KBM-7 (cell line): ENCODE results near the gene TBC1D22A.

Source experiments
- DNase-seq: peaks from one replicate; pipeline ENCODE4 v3.0.0-alpha.2; 2015
- in situ Hi-C: fragments of 300-500 bp; cut with MboI; formaldehyde crosslinking; loops from 2 replicates; pipeline ENCODE4 v1.14.3; 2020; ENCODE audit warnings: low sequenced_read_pairs, low pct_unique_long_range_greater_than_20kb, mixed read lengths

The TBC1D22A gene

DNA sequence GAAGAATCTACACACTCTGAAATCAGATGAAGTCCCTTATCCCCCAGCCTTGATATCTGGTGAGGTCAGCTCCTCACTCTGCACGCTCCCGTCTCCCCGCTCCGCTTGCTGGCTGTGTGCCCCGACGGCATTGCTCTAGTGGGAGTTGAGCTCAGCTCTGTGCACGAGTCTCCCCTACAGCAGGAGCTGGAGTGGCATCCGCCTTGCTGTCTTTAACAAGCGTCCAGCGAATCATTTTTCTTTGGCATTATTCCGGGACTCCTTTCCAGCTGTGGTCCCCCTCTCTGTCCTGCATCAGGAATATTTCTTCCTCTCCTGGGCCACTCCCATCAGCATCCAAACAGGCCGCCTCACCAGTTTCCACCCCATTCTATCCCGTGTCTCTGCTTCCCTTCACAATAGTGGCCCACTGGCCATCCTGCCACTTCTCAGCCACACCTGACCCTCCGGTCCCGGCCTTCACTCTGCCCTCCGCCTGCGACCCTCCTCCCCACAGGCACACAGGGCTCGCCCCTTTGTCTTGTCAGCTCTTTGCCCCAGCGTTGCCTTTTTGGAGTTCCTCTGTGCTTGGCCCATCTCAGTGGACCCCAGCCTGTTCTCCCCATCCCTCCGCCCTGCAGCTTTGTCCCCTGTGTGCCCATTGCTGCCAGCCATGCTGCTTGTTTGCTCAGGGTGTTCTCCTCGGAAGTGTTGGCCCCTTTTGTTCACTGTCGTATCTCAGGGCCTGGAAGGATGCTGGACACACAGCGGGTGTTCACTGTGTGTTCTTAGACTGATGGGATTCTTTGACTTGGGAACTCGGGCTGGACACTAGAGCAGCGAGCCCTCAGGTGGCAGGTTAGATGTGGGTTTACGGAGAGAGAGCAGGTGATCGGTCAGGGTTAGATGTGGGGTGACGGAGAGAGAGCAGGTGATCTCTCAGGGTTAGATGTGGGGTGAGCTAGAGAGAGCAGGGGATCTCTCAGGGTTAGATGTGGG, 441.8 kb downstream of the TBC1D22A start:
- in situ Hi-C loops: no loop called here
- DNase-seq: no peak

DNA sequence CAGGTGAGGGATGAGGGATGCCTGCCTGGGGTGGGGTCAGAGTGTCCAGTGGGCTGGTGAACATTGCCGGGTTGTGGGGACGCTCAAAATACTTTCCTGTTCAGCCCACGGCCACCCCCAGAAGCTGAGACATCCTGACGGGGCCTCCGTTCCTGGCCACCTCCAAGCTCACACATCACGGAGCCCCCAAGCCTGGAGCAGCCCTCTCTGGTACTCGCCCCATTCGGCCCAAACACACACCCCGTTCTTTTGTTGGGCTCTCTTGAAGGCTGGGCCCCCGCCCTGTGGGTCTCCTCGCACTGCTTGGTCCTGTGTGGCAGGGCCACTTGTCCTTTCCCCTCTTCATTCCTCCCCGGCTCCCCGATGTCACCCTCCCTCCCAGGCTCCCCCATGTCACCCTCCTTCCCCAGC, 442.6 kb downstream of the TBC1D22A start:
- no peak for DNase-seq
- in situ Hi-C loops: no loop called here

DNA sequence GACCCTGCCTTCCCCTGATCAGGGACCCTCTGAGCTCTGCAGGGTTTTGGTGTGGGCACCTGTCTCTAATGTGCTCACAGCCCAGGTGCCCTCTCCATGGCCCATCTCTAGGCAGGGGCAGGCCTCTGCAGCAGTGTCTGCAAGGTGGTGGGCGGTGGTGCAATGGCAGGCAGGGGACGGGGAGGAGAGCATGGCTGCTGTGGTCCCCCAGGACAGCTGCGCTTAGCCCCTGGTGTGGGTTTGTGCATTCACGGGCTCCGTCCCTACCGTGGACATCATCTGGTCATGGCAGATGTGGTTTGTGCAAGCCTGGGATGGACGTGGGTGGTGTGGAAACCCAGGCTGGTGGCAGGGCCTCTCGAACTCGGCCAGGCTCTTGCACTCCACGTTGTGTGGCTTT, 443.1 kb downstream of the TBC1D22A start:
- in situ Hi-C loops: no loop called here

GRCh38 chr22:47206164-47206563, 443.7 kb downstream of the TBC1D22A start:
- in situ Hi-C loops: no loop called here
- DNase-seq: no peak

More for the DNA sequence above, 443.1 kb downstream of the TBC1D22A start:
- no peak for DNase-seq

DNA sequence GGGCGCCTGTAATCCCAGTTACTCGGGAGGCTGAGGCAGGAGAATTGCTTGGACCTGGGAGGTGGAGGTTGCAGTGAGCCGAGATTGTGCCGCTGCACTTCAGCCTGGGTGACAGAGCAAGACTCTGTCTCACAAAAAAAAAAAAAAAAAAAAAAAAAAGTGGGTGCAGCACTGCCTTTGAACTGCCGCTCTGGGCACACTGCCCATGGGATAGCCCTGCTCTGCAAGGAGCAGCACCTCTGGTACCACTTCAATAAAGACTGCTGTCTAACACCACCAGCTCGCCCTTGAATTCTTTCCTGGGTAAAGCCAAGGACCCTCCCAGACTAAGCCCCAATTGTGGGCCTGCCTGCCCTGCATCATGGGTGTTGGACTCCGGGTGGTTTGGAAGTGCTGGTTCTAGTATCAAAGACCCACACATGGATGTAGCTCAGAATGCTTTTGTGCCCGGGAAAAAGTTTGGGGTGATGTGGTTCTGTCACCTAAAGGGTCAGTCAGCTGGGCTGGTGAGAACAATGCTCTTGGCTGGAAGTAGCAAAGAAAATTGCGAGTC, 444.3 kb downstream of the TBC1D22A start:
- DNase-seq: no peak
- in situ Hi-C loops: no loop called here

GRCh38 chr22:47207387-47207786, 444.9 kb downstream of the TBC1D22A start:
- DNase-seq: no peak
- in situ Hi-C loops: no loop called here

- in situ Hi-C loops: no loop called here
- no peak for DNase-seq
Measured at GRCh38 chr22:47207846-47208554, 445.6 kb downstream of the TBC1D22A start.

DNA sequence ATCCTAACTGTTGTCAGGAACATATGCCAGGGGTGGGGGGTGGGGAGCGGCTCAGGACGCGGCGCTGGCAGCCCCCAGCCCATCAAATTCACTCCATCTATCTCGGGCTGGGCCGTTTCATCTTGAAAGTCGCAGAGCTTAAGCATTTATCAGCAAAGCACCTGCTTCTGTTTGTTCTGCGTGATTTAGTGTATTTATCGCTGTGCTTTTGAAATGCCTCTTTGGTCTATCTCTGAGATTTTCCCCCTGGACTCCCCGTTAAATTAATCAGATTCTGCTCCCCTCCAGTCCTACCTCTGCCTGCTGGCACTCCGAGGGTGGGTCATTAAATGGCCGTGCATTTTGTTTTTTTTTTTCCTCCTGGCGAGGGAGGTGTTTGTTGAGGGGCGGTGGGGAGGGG, 446.2 kb downstream of the TBC1D22A start:
- DNase-seq: no peak
- in situ Hi-C loops: no loop called here

GRCh38 chr22:47209040-47209514, 446.6 kb downstream of the TBC1D22A start:
- no peak for DNase-seq
- in situ Hi-C loops: no loop called here

DNA sequence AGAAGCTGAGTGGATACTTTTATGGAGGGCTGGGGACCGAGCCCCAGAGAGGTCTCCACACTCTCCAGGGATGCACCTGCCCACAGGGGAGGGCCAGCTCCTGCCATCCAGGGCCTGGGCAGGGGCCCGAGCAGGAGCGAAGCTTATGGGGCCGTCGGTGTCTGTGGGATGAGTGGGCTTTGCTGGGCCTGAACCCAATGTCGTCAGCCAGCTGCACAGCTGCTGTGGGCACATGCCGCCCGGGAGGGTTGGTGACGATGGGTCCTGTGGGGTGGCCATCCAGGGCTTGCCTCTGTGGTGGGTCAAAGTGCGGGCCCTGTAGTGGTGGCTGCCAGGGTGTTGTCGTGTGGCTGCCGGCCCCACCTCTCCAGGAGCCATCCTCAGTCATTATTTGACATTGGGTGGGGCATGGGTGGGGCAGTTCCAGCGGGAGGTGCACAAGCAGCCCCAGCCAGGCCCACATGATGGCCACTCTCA, 447.1 kb downstream of the TBC1D22A start:
- DNase-seq: no peak
- in situ Hi-C loops: no loop called here

DNA sequence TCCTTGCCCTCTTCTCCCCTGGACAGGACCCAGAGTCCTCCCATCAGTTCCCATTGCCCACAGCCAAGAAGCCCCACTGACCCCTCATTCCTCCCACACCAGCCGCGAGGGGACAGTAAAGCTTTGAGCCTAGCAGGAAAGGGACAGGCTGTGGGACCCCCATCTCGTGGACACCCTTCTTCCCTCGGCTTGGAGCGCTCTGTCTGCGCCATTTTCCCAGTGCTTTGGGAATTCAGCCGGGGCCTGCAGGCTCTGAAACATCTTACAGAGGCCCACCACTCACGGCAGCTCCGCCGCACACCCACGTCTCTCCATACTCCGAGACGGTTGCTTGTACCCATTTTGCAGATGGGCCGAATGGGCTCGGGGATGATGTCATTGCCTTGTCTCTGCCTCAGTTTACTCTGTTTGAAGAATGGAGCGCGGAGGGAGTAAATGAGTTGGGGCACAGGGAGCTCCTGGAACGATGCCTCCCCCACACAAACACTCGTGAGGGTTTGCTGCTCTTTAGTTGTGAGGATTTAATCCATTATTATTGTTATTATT, 447.7 kb downstream of the TBC1D22A start:
- DNase-seq: no peak
- in situ Hi-C loops: no loop called here

GRCh38 chr22:47210686-47211085, 448.2 kb downstream of the TBC1D22A start:
- in situ Hi-C loops: no loop called here
- no peak for DNase-seq

DNA sequence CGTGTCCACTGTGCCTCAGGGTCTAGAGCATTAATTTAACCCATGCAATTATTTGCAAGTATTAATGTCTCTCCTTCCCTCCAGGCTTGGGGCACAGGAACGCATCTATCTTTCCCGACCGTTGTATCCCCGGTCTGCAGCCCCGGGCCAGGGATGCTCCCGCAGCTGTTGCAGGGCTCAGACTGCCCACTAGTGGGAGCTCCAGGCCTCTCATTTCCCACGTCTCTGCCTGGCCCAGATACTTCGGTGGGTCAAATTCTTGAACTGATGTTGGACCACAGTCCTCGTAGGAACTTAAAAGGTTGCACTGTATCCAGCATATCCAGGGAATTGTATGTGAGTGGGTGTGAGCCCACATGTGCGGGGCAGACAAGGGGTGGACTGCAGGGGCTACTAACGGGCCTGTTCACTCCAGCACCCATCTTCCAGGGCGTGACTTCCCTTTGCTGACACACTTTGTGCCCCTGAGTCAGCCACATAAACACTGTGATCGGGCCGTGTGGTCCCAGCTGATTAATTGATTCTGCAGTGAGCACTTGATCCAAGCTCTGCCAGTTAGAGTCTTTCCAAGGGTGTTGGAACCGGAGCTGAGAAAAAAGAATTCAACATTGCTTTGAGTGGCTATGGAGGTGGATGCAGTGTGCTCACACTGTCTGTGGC, 451.3 kb downstream of the TBC1D22A start:
- in situ Hi-C loops: no loop called here
- DNase-seq: peak; percentile 65

DNA sequence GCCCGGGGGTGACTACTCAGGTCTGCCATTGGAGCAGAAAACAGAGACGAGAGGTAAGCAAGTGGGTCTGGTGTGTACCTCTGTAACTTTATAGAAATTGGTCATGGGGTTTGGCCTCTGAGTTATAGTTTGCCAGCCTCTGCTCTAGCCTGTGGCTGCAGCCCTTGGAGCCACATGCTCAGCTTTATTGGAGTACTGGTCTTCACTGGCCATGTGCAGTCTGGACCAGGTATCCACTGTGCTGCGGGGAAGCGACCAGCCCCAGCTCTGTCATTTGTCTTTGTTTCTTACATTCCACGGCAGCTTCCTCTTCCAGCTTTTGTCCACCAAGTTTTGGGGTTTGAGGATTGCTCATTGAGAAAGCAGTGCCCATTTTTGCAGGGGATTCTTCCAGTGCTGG, 453.4 kb downstream of the TBC1D22A start:
- in situ Hi-C loops: no loop called here
- no peak for DNase-seq

DNA sequence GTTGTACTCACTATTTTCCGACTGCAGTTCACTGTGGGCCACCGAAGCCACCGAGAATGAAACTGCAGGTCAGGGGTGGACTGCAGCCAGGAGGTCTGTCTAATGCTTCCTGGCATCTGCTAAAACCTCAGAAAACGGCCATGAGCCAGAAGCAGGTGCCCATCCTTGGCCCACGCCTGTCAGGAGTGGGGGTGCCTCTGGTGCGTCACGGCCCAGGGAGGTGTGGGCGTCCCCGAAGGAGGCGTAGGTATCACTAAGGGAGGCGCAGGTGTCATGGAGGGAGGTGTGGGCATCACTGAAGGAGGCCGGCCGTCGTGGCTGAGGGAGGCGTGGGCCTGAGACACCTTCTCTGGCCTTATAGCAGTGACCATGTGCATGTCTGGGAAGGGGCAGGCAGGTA, 456.2 kb downstream of the TBC1D22A start:
- in situ Hi-C loops: no loop called here
- no peak for DNase-seq

GRCh38 chr22:47219789-47220188, 457.3 kb downstream of the TBC1D22A start:
- in situ Hi-C loops: no loop called here
- DNase-seq: no peak

DNA sequence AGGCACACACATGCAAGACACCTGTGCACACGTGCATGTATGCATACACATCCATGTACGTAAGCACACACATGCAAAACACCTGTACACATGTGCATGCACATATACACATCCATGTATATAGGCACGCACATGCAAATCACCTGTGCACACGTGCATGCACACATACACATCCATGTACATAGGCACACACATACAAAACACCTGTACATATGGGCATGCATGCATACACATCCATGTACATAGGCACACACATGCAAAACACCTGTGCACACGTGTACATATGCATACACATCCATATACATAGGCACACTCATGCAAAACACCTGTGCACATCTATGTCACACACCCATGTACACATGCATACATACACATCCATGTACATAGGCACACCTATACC, 458.3 kb downstream of the TBC1D22A start:
- in situ Hi-C loops: no loop called here
- no peak for DNase-seq

DNA sequence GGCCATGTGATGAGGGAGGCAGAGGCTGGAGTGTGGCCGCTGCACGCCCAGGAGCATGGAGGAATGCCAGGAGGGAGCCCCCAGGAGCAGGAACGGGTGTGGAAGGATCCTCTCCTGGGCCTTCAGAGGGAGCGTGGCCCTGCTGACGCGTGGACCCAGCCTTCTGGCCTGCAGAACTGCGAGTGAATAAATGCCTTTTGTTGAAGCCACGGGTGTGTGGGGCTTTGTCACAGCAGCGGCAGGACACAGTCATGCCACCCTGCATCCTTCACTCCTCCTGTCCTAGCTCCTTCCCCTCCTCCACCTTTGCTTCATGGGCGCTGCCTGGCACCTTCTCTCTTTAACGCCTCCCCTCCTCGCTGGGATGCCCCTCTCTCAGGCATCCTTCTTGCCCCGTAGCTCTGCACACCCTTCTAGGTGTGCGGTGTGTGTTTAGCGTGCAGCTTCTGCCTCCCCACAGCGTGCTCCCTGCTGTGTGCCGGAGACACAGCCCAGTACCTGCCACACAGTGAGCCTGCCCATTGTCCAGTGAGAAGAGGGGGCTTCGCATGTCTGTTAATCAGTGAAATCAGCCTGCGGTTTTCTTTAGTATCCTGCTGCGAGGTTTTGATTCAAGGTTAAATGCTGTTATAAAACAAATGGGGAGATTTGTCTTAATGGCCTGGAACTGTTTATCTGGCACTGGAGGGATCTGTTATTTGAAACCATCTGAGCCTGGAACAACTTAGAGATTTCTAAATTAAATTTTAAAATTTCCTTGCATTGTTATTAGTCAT, 459.6 kb downstream of the TBC1D22A start:
- in situ Hi-C loops: no loop called here
- DNase-seq: no peak
